NCI-H146 (cell line): ENCODE measurements around the gene GALNT10.
"Not testable (repeated sequence)": the region's sequence is repeated elsewhere in the genome, so short reads cannot be mapped to it uniquely, and the experiment has no call there.

Source experiments
- DNase-seq: peaks from one replicate; lab custom pipeline; 2025; lab: John Stamatoyannopoulos, UW

Gene GALNT10

GRCh38 chr5:154190595-154191304 is at the start of gene GALNT10:
TSS of gene GALNT10 (plus strand) at chr5:154190733. CDS start at chr5:154190867, 134 bp downstream.
- DNase-seq = peak; percentile 51

GRCh38 chr5:154141745-154142221 is 48.8 kb upstream of the GALNT10 start:
- DNase-seq = no peak

- no peak for DNase-seq
Observed at GRCh38 chr5:154143211-154143641, 47.3 kb upstream of the GALNT10 start.

GRCh38 chr5:154145268-154145667 is 45.3 kb upstream of the GALNT10 start:
- DNase-seq = no peak

- DNase-seq = peak; percentile 54
Observed at GRCh38 chr5:154146409-154146808, 44.1 kb upstream of the GALNT10 start.

GRCh38 chr5:154147666-154148065 is 42.9 kb upstream of the GALNT10 start:
- no peak for DNase-seq

- not testable (repeated sequence) for DNase-seq
Observed at GRCh38 chr5:154150471-154150870, 40.1 kb upstream of the GALNT10 start.

GRCh38 chr5:154157483-154158378 is 32.8 kb upstream of the GALNT10 start:
- DNase-seq = no peak

- DNase-seq = no peak
Observed at GRCh38 chr5:154158379-154158737, 32.2 kb upstream of the GALNT10 start.

- no peak for DNase-seq
Observed at GRCh38 chr5:154159343-154159742, 31.2 kb upstream of the GALNT10 start.

GRCh38 chr5:154162539-154163151 is 27.9 kb upstream of the GALNT10 start:
- DNase-seq = no peak

GRCh38 chr5:154163327-154164248 is 26.9 kb upstream of the GALNT10 start:
- DNase-seq = no peak

- peak; percentile 30 for DNase-seq
Observed at GRCh38 chr5:154164249-154164581, 26.3 kb upstream of the GALNT10 start.

GRCh38 chr5:154165886-154166285 is 24.6 kb upstream of the GALNT10 start:
- DNase-seq = no peak

- DNase-seq = peak; percentile 62
Observed at GRCh38 chr5:154166901-154167791, 23.4 kb upstream of the GALNT10 start.

- DNase-seq = no peak
Observed at GRCh38 chr5:154168395-154168794, 22.1 kb upstream of the GALNT10 start.

GRCh38 chr5:154172785-154173184 is 17.7 kb upstream of the GALNT10 start:
- DNase-seq = no peak

- DNase-seq = no peak
Observed at GRCh38 chr5:154174091-154174490, 16.4 kb upstream of the GALNT10 start.

GRCh38 chr5:154176181-154176580 is 14.4 kb upstream of the GALNT10 start:
- no peak for DNase-seq

- no peak for DNase-seq
Observed at GRCh38 chr5:154178661-154179060, 11.9 kb upstream of the GALNT10 start.
